SU-DHL-6 (cell line): ENCODE results near the gene GRIA2.

Experiments
- H2AFZ ChIP-seq: fragments of 200-600 bp; sonication (generic); 2 replicates; pipeline ENCODE4 v1.6.1; 2014; ENCODE audit warnings: low read depth, mild to moderate bottlenecking, moderate library complexity, mixed read lengths, antibody characterized with exemption, low read length; ENCODE audit not compliant: severe bottlenecking
- H3F3A ChIP-seq: fragments of 200-600 bp; shearing (Covaris generic); 2 replicates; pipeline ENCODE4 v1.6.0; 2016; ENCODE audit warnings: antibody characterized with exemption, mild to moderate bottlenecking; ENCODE audit not compliant: insufficient read depth
- H3K27ac ChIP-seq: fragments of 200-600 bp; sonication (generic); 2 replicates; pipeline ENCODE4 v1.5.1; 2016; ENCODE audit warnings: low read depth, mild to moderate bottlenecking, low read length, moderate library complexity, mixed read lengths
- H3K27me3 ChIP-seq: fragments of 200-600 bp; sonication (generic), shearing (Covaris generic); 2 replicates; pipeline ENCODE4 v1.6.0; 2014; ENCODE audit warnings: mild to moderate bottlenecking, low read length
- H3K36me3 ChIP-seq: fragments of 200-600 bp; sonication (generic); 2 replicates; pipeline ENCODE4 v1.6.1; 2014; ENCODE audit warnings: mild to moderate bottlenecking, low read length, mixed read lengths
- H3K4me2 ChIP-seq: fragments of 300-600, 200-600 bp; shearing (Covaris generic), sonication (generic); 2 replicates; pipeline ENCODE4 v1.6.0; 2014; ENCODE audit warnings: low read length, low read depth, mild to moderate bottlenecking; ENCODE audit not compliant: poor library complexity, severe bottlenecking
- H3K4me3 ChIP-seq: fragments of 200-600 bp; sonication (generic); 2 replicates; pipeline ENCODE4 v1.5.1; 2014; ENCODE audit warnings: antibody characterized with exemption, low read length, mild to moderate bottlenecking, mixed read lengths; ENCODE audit not compliant: insufficient read depth, poor library complexity, severe bottlenecking
- H3K79me2 ChIP-seq: fragments of 200-600 bp; sonication (generic); 2 replicates; pipeline ENCODE4 v1.6.1; 2014; ENCODE audit warnings: mild to moderate bottlenecking, low read length, moderate library complexity; ENCODE audit not compliant: insufficient read depth
- H3K9ac ChIP-seq: fragments of 200-600 bp; sonication (generic); 2 replicates; pipeline ENCODE4 v1.7.0; 2014; ENCODE audit warnings: mild to moderate bottlenecking, low read length
- H3K9me2 ChIP-seq: fragments of 200-600 bp; sonication (generic); replicated peaks from 2 replicates; pipeline ENCODE4 v1.6.1; 2014; ENCODE audit warnings: low read length; ENCODE audit not compliant: insufficient read depth
- H3K9me3 ChIP-seq: fragments of 200-600 bp; sonication (generic); 2 replicates; pipeline ENCODE4 v1.6.1; 2014; ENCODE audit warnings: low read length, mixed read lengths; ENCODE audit not compliant: insufficient read depth
- H4K20me1 ChIP-seq: fragments of 200-600 bp; sonication (generic); 2 replicates; pipeline ENCODE4 v1.6.1; 2014; ENCODE audit warnings: low read depth, mild to moderate bottlenecking, antibody characterized with exemption, low read length, moderate library complexity, mixed read lengths
- EZH2phosphoT487 ChIP-seq: fragments of 200-600 bp; sonication (generic), shearing (Covaris generic); conservative IDR thresholded peaks from 2 replicates; pipeline ENCODE4 v1.6.1; 2018; ENCODE audit warnings: mild to moderate bottlenecking, antibody characterized with exemption, low read length, moderate library complexity, mixed read lengths
- TF ChIP-seq, protein P1 (sequence below): fragments of 200-600 bp; sonication (generic); IDR thresholded peaks from one replicate; pipeline ENCODE4 v1.5.1; 2017; ENCODE audit warnings: antibody characterized with exemption, mild to moderate bottlenecking, low read length, moderate library complexity; ENCODE audit not compliant: insufficient read depth, poor library complexity, severe bottlenecking

Gene GRIA2

DNA sequence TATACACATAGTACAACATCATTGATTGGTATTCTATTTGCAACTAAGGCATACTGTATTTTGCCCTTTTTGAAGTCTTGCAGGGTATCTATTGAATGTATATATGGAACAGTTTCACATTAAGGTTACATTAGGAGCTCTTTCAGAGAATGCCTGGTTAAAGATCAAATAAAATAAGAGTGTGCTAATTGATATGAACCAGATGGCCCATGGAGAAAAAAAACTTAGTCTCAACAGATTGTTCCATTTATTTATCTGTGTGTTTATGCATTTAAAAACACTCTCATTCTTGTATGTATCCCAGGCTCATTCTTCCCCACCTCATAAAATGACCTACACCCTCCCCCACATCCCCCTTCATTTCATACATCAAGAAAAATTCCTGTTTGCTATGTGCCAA, 35.2 kb upstream of the GRIA2 start:
- Histone ChIP-seq H3K36me3 (no peaks in the 10 kb centered on the region), H3K27me3 (no peaks in the 10 kb centered on the region), H3K79me2 (no peaks in the 10 kb centered on the region), H3F3A (no peaks in the 10 kb centered on the region), H3K4me2 (no peak overlapping the region), H3K9me3 (no peaks in the 10 kb centered on the region), H3K4me3 (no peak overlapping the region), H3K9ac (no peak overlapping the region), H3K27ac (no peak overlapping the region), H3K9me2 (no peaks in the 10 kb centered on the region), H4K20me1 (no peaks in the 10 kb centered on the region), H2AFZ (no peak overlapping the region)
- TF ChIP-seq EZH2phosphoT487: no peak
- TF ChIP-seq, protein P1, sequence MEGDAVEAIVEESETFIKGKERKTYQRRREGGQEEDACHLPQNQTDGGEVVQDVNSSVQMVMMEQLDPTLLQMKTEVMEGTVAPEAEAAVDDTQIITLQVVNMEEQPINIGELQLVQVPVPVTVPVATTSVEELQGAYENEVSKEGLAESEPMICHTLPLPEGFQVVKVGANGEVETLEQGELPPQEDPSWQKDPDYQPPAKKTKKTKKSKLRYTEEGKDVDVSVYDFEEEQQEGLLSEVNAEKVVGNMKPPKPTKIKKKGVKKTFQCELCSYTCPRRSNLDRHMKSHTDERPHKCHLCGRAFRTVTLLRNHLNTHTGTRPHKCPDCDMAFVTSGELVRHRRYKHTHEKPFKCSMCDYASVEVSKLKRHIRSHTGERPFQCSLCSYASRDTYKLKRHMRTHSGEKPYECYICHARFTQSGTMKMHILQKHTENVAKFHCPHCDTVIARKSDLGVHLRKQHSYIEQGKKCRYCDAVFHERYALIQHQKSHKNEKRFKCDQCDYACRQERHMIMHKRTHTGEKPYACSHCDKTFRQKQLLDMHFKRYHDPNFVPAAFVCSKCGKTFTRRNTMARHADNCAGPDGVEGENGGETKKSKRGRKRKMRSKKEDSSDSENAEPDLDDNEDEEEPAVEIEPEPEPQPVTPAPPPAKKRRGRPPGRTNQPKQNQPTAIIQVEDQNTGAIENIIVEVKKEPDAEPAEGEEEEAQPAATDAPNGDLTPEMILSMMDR: no peak

DNA sequence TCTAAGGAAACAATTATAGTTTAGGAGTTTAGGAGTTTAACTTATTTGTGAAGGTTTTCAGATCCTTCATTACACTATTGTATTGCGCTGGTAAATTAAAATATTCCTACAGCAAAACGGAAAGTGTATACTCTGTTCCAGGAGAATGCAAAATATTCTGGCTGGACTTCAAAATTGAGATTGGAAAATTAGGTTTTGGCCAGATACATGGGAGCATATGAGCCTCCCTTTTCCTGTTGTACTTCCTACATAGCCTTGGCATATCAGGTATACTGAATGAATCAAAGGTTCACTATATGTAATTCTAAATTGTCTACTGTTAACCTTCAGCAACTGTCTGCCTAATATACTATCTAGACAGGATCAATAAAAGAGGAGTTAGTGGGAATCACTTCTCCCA, 25.2 kb upstream of the GRIA2 start:
- Histone ChIP-seq H3K79me2 (no peaks in the 10 kb centered on the region), H2AFZ (no peak overlapping the region), H3K4me2 (no peak overlapping the region), H3K27ac (no peak overlapping the region), H3K27me3 (no peaks in the 10 kb centered on the region), H3K36me3 (no peaks in the 10 kb centered on the region), H4K20me1 (no peaks in the 10 kb centered on the region), H3K9me3 (no peaks in the 10 kb centered on the region), H3K9me2 (no peaks in the 10 kb centered on the region), H3K4me3 (no peak overlapping the region), H3F3A (no peaks in the 10 kb centered on the region), H3K9ac (no peak overlapping the region)
- no peak for TF ChIP-seq EZH2phosphoT487
- TF ChIP-seq, protein P1: no peak

DNA sequence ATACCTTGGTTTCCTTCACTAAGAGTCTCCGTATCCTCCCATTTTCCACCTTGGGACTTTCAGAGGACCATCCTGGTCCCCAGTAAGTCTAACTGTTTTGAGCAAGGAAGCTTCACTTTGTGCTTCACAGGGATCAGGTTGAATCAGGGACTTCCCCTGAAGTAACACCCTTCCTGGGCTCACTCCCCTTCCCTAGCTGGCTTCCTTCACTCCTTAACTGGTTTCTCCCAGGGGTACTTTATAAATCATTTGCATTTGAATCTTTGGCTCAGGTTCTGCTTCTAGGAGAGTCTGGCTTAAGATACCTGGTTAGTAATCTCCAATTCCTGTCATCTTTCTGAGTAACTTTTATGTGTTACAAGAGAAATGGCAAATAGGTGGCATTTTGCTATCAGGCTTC, 24.5 kb upstream of the GRIA2 start:
- Histone ChIP-seq H3K27ac (no peak overlapping the region), H3K9me2 (no peaks in the 10 kb centered on the region), H3K36me3 (no peaks in the 10 kb centered on the region), H3K27me3 (no peaks in the 10 kb centered on the region), H3K4me2 (no peak overlapping the region), H3K9ac (no peak overlapping the region), H3K79me2 (no peaks in the 10 kb centered on the region), H2AFZ (no peak overlapping the region), H3K9me3 (no peaks in the 10 kb centered on the region), H4K20me1 (no peaks in the 10 kb centered on the region), H3F3A (no peaks in the 10 kb centered on the region), H3K4me3 (no peak overlapping the region)
- no peak for TF ChIP-seq EZH2phosphoT487
- TF ChIP-seq, protein P1: no peak
